ENCODE measurements around the gene ZNF83. TPM values are rescaled to one million over a fixed set of nuclear protein-coding genes. Genes with fewer than 3 reads are reported as not detected.

ZNF83 gene
- total and polyA plus RNA-seq, 7 donors, result 5.8 to 96.7 (median 49.2) TPM

DNA sequence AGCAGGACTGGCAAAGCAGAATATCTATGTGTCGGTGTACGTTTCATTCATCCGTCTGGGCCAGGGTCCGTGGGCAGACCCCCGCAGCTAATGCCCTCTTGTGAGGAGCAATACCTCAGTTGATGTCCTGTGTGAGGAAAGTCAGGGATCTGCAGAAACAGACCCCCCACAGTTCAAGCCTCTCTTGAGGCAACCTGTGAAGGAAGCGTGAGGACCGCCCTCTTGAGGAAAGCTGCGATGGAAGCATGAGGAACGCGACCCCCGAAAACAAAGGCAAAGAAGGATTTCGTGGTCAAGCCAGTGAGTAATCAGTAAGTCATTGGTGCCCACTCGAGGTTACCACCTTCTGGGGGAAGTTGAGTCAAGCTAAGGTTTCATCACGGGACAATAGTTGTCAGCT, 20.9 kb upstream of the ZNF83 start:
- no peaks in the 10 kb centered on the region for H3K27me3 ChIP-seq
- TF ChIP-seq POLR2A (IDR thresholded peaks at IDR 0.05), result no peak
- TF ChIP-seq POLR2AphosphoS5 (IDR thresholded peaks at IDR 0.05), result no peak
- no peak for TF ChIP-seq EP300 (IDR thresholded peaks at IDR 0.05)
- TF ChIP-seq, protein P1, sequence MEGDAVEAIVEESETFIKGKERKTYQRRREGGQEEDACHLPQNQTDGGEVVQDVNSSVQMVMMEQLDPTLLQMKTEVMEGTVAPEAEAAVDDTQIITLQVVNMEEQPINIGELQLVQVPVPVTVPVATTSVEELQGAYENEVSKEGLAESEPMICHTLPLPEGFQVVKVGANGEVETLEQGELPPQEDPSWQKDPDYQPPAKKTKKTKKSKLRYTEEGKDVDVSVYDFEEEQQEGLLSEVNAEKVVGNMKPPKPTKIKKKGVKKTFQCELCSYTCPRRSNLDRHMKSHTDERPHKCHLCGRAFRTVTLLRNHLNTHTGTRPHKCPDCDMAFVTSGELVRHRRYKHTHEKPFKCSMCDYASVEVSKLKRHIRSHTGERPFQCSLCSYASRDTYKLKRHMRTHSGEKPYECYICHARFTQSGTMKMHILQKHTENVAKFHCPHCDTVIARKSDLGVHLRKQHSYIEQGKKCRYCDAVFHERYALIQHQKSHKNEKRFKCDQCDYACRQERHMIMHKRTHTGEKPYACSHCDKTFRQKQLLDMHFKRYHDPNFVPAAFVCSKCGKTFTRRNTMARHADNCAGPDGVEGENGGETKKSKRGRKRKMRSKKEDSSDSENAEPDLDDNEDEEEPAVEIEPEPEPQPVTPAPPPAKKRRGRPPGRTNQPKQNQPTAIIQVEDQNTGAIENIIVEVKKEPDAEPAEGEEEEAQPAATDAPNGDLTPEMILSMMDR (IDR thresholded peaks at IDR 0.05), result no peak
- H3K27ac ChIP-seq, result no peak overlapping the region
- peaks cover 0 to 57% (median 16%) of the 10 kb centered on the region in 4 donors for H3K36me3 ChIP-seq
- no peaks in the 10 kb centered on the region for H3K4me1 ChIP-seq
- H3K4me3 ChIP-seq, result no peak overlapping the region
- intact Hi-C loops (cut with DNase I), result no loop called here
- H3K9me3 ChIP-seq, result no peaks in the 10 kb centered on the region
- no peak for DNase-seq
- WGBS, 2 donors, result 81 to 83% methylated on average over 14 of the region's 14 CpGs

DNA sequence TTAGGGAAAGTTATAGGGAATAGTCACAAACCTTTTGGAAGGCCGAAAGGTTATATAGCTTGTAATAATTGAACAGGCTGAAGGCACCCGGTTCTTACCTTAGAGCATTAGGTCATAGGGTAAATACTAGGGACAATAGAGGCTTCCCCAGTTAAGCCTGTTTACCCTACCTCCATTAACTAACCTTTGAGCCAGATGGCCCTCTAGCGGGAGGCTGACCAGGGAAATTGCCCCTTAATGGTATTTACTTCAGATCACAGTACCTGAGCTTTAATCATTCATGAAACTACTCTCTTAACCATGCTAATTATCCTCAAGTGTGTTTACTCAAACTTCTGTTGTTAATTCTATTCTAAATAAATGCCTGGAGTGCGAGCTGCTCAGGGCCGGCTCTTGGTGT, 20.4 kb upstream of the ZNF83 start:
- Histone ChIP-seq H3K36me3 (peaks cover 0 to 62% (median 18%) of the 10 kb centered on the region in 4 donors), H3K4me3 (no peak overlapping the region), H3K9me3 (no peaks in the 10 kb centered on the region), H3K4me1 (no peaks in the 10 kb centered on the region), H3K27ac (no peak overlapping the region), H3K27me3 (no peaks in the 10 kb centered on the region)
- TF ChIP-seq POLR2A (IDR thresholded peaks at IDR 0.05) (no peak), EP300 (IDR thresholded peaks at IDR 0.05) (no peak), POLR2AphosphoS5 (IDR thresholded peaks at IDR 0.05) (no peak)
- TF ChIP-seq, protein P1 (IDR thresholded peaks at IDR 0.05), result no peak
- intact Hi-C loops (cut with DNase I), result no loop called here
- no peak for DNase-seq
- WGBS, 2 donors, result 78 to 89% methylated on average over 5 of the region's 5 CpGs

DNA sequence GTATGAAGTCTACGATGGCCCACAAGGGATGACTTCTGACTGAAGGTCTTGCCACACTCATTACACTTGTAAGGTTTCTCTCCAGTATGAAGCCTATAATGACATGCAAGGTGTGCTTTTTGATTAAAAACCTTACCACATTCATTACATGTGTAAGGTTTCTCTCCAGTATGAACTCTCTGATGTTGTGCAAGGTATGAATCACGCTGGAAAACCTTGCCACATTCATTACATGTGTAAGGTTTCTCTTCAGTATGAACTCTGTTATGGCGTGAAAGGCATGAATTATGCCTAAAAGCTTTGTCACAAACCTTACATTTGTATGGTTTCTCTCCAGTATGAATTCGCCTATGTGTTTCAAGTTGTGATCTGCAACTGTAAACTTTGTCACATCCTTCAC, 15.0 kb upstream of the ZNF83 start:
- H3K36me3 ChIP-seq, result peaks cover 5 to 62% (median 33%) of the 10 kb centered on the region in 4 donors
- DNase-seq, result no peak
- no peak overlapping the region for H3K4me3 ChIP-seq
- H3K27ac ChIP-seq, result no peak overlapping the region
- H3K27me3 ChIP-seq, result no peaks in the 10 kb centered on the region
- TF ChIP-seq POLR2A (IDR thresholded peaks at IDR 0.05) (no peak), EP300 (IDR thresholded peaks at IDR 0.05) (no peak), POLR2AphosphoS5 (IDR thresholded peaks at IDR 0.05) (no peak)
- TF ChIP-seq, protein P1 (IDR thresholded peaks at IDR 0.05), result no peak
- intact Hi-C loops (cut with DNase I), result no loop called here
- 95 to 97% methylated on average over 4 of the region's 4 CpGs for WGBS, 2 donors
- peaks cover 0 to 5% (median 0%) of the 10 kb centered on the region in 4 donors for H3K4me1 ChIP-seq
- H3K9me3 ChIP-seq, result peaks cover 0 to 4% (median 0%) of the 10 kb centered on the region in 4 donors

DNA sequence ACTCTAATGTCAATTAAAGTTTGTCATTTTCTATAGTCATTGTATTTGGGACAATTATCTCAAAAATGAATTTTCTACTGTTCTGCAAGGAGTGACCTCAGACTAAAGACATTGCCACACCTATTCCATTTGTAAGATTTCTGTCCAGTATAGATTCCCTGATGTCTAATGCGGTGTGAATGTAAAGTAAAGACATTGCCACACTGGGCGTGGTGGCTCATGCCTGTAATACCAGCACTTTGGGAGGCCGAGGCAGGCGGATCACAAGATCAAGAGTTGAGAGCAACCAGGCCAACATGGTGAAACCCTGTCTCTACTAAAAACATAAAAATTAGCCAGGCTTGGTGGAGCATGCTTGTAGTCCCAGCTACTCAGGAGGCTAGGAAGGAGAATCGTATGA, 13.8 kb upstream of the ZNF83 start:
- TF ChIP-seq, protein P1 (IDR thresholded peaks at IDR 0.05), result no peak
- no peak for TF ChIP-seq POLR2AphosphoS5 (IDR thresholded peaks at IDR 0.05)
- no peak for TF ChIP-seq EP300 (IDR thresholded peaks at IDR 0.05)
- TF ChIP-seq POLR2A (IDR thresholded peaks at IDR 0.05), result no peak
- Histone ChIP-seq H3K27ac (no peak overlapping the region), H3K4me1 (peaks cover 0 to 5% (median 0%) of the 10 kb centered on the region in 4 donors), H3K27me3 (no peaks in the 10 kb centered on the region), H3K9me3 (peaks cover 0 to 4% (median 0%) of the 10 kb centered on the region in 4 donors), H3K4me3 (no peak overlapping the region), H3K36me3 (peaks cover 5 to 55% (median 33%) of the 10 kb centered on the region in 4 donors)
- intact Hi-C loops (cut with DNase I), result no loop called here
- DNase-seq, result no peak
- 97 to 100% methylated on average over 5 of the region's 5 CpGs for WGBS, 2 donors
